ENCODE data around the gene GOLGA6L7. TPM values are rescaled to one million over a fixed set of nuclear protein-coding genes. Genes with fewer than 3 reads are reported as not detected.
"Not testable (repeated sequence)": the region's sequence is repeated elsewhere in the genome, so short reads cannot be mapped to it uniquely, and the experiment has no call there.

Gene GOLGA6L7
- total RNA-seq, 2 experiments from 2014 or later, result not detected

DNA sequence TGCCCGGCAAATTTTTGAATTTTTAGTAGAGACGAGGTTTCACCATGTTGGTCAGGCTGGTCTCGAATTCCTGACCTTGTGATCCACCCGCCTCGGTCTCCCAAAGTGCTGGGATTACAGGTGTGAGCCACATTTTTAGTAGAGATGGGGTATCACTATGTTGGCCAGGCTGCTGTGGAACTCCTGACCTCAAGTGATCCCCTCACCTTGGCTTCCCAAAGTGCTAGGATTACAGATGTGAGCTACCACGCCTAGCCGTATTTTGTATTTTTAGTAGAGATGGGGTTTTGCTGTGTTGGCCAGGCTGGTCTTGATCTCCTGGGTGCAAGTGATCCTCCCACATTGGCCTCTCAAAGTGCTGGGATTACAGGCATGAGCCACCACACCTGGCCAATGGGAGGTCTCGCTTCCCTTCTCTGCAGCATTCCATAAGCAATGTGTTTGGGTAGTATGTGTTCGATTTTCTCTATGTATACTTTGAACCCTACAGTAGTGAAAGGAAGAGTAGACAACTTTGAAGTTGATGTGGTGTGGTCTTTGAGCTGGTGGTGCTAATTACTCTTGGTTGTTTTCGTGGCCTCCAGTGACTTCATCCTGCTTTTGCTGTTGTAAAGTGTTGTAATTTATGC lies 13.4 kb downstream of the GOLGA6L7 start:
- DNase-seq; POLR2A ChIA-PET; H3K9me3 Mint-ChIP-seq (ENCODE audit: insufficient read depth); H3K27me3 Mint-ChIP-seq (ENCODE audit: low read depth); ATAC-seq; H3K27ac Mint-ChIP-seq; H3K4me3 Mint-ChIP-seq; H3K36me3 Mint-ChIP-seq (ENCODE audit: low read depth); CTCF ChIA-PET: not testable (repeated sequence)
- peaks cover 17% of the 10 kb centered on the region for H3K4me1 Mint-ChIP-seq (ENCODE audit: low read depth)

DNA sequence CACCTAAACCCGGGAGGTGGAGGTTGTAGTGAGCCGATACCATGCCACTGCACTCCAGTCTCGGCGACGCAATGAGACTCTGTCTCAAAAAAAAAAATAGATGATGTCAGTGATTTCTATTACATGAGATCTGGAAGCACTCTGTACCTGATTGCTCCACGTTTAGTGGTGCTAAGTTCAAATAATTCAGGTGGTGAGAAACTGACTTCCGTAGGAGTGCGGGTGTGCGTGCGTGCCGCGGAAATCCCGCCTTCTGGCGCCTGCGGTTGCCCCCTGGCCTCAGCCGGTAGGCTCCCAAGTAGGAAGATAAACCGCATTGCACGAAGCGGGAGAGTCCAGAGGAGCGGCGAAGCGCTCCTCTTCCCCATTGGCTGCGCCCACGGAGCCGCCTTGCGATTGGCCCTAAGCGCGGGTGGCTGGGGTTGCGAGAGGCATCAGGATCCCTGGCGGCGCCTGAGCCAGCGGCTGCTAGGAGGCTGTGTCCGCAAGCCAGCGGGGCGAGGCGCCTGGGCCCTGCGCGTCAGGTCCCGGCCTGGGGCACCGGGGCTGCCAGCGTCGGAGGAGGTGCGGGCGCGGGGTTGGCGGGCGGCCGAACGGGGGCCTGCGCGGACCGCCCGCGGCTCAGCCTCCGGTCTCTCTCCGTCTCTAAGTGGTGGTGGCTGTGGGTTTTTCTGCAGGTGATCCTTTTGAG lies 16.4 kb downstream of the GOLGA6L7 start:
- CTCF ChIA-PET; H3K36me3 Mint-ChIP-seq (ENCODE audit: low read depth); H3K9me3 Mint-ChIP-seq (ENCODE audit: insufficient read depth); H3K27me3 Mint-ChIP-seq (ENCODE audit: low read depth); POLR2A ChIA-PET: not testable (repeated sequence)
- Mint-ChIP-seq H3K27ac (peak overlapping the region; percentile 75), H3K4me1 (ENCODE audit: low read depth) (peaks cover 17% of the 10 kb centered on the region), H3K4me3 (peak overlapping the region; percentile 80)
- peak; percentile 70 for DNase-seq
- peak; percentile 97 for ATAC-seq

DNA sequence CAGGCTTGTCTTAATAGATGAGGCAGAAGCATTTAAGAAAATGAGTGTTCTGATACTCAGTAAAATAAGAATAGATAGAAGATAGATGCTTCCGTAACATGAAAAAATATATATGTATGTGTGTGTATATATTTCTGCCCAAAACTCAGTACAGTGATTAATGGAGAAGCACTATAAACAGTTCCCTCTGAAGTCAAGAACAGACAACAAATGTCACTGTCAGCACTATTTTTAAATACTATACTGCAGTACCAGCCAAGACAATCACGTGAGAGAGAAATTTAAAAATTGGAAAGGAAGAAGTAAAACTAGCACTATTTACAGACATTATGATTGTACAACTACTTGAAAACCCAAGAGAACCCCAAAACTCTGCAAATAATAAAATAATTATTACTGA lies 27.0 kb downstream of the GOLGA6L7 start:
- POLR2A ChIA-PET; H3K27me3 Mint-ChIP-seq (ENCODE audit: low read depth); ATAC-seq; CTCF ChIA-PET; H3K27ac Mint-ChIP-seq; H3K9me3 Mint-ChIP-seq (ENCODE audit: insufficient read depth); H3K4me3 Mint-ChIP-seq; H3K36me3 Mint-ChIP-seq (ENCODE audit: low read depth); DNase-seq: not testable (repeated sequence)
- H3K4me1 Mint-ChIP-seq (ENCODE audit: low read depth), result peaks cover 16% of the 10 kb centered on the region

DNA sequence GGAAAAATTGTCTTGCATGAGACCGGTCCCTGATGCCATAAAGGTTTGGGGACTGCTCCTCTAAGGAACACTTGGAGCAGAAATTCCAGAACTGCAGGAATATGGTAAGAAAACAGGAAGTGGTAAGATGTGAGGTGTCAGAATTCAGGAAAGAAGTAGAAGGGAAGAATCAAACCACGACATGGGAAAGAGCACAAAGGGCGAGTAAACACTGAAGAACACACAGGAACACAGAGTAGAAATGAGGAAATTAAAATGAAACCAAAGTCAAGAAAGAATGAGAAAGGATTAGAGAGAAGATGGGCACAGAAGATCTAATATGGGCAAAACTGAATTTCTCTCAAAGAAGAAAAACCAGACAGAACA lies 28.5 kb downstream of the GOLGA6L7 start:
- H3K27me3 Mint-ChIP-seq (ENCODE audit: low read depth); H3K4me3 Mint-ChIP-seq; H3K9me3 Mint-ChIP-seq (ENCODE audit: insufficient read depth); POLR2A ChIA-PET; H3K27ac Mint-ChIP-seq; ATAC-seq; DNase-seq; H3K36me3 Mint-ChIP-seq (ENCODE audit: low read depth); CTCF ChIA-PET: not testable (repeated sequence)
- peaks cover 16% of the 10 kb centered on the region for H3K4me1 Mint-ChIP-seq (ENCODE audit: low read depth)

DNA sequence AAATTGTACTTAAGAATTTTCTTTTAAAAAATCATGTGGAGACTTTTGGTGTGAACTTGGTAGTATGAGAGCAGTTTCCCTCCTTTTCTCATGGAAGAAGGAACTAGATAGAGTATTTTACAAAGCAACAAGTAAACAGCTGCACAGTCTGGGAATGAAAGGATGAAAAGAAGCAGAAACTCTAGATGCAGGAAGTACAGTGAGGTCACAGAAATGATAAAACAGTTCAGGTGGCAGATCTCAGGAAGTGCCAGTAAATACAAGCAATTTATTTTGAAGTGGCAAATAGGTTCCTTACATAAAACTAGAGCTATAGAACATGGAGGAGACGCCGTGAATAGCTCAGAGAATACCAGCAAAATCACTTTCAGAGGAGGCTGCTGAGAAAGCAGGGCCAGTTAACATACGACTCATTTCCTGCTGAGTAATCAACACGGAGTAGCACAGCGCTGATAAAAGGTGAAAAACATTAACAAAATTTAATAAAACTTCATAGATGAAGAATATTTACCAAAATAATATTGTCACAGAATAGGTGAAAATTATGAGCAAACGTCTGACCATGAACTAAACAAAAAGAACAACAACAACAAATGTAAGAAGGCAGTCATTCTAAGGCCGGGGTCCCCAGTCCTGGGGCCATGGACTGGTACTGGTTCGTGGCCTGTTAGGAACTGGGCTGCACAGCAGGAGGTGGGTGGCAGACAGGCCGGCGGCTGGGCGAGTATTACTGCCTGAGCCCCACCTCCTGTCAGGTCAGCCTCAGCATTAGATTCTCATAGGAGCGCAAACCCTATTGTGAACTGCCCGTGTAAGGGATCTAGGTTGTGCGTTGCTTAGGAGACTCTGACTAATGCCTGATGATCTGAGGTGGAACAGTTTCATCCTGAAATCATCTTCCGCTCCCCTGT lies 29.2 kb downstream of the GOLGA6L7 start:
- H3K36me3 Mint-ChIP-seq (ENCODE audit: low read depth); CTCF ChIA-PET; H3K27me3 Mint-ChIP-seq (ENCODE audit: low read depth); POLR2A ChIA-PET; H3K9me3 Mint-ChIP-seq (ENCODE audit: insufficient read depth): not testable (repeated sequence)
- peak; percentile 26 for DNase-seq
- ATAC-seq, result peak; percentile 76
- Mint-ChIP-seq H3K4me1 (ENCODE audit: low read depth) (peaks cover 16% of the 10 kb centered on the region), H3K4me3 (peak overlapping the region; percentile 51), H3K27ac (peak overlapping the region; percentile 76)

DNA sequence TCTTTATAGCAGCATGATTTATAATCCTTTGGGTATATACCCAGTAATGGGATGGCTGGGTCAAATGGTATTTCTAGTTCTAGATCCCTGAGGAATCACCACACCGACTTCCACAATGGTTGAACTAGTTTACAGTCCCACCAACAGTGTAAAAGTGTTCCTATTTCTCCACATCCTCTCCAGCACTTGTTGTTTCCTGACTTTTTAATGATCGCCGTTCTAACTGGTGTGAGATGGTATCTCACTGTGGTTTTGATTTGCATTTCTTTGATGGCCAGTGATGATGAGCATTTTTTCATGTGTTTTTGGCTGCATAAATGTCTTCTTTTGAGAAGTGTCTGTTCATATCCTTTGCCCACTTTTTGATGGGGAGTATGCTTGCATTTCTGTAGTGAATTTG lies 30.3 kb downstream of the GOLGA6L7 start:
- H3K27me3 Mint-ChIP-seq (ENCODE audit: low read depth); H3K9me3 Mint-ChIP-seq (ENCODE audit: insufficient read depth); POLR2A ChIA-PET; ATAC-seq; CTCF ChIA-PET; H3K27ac Mint-ChIP-seq; DNase-seq; H3K4me3 Mint-ChIP-seq; H3K36me3 Mint-ChIP-seq (ENCODE audit: low read depth): not testable (repeated sequence)
- H3K4me1 Mint-ChIP-seq (ENCODE audit: low read depth), result peaks cover 25% of the 10 kb centered on the region

DNA sequence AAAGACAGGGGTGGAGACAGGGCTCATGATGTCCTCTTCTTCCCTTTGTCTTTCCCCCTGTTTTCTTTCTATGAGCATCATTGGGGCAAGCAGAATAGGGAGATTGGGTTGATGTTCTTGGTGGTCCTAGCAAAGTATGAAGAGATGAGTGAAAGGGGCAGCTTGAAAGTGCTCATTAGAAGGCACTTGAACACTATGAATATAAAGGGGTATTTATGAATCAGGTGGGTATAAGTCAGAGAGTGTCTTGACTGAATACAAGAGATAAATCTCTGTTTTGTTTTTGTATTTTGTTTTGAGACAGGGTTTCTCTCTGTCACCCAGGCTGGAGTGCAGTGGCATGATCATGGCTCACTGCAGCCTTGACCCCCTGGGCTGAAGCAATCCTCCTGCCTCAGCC lies 34.4 kb downstream of the GOLGA6L7 start:
- POLR2A ChIA-PET, ATAC-seq, CTCF ChIA-PET: not testable (repeated sequence)

DNA sequence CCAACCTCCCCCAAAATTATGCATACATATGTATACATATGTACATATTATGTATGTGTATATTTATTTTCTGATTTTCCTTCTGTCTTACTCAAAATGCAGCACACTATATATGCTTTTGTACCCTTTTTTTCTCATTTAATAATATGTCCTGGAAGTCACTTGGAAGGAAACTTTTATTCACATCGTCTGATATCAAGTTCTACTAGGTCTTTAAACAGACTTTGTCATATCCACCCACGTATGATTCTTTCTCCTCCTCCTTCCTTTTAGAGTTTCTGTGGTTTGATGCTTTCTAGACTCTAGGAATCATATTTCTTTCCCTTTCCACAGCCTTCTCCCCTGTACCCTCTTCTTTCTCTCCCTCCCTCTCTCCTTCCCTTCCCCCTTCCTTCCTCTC lies 35.1 kb downstream of the GOLGA6L7 start:
- H3K36me3 Mint-ChIP-seq (ENCODE audit: low read depth); DNase-seq; H3K27ac Mint-ChIP-seq; H3K9me3 Mint-ChIP-seq (ENCODE audit: insufficient read depth); H3K27me3 Mint-ChIP-seq (ENCODE audit: low read depth); ATAC-seq; CTCF ChIA-PET; POLR2A ChIA-PET; H3K4me3 Mint-ChIP-seq: not testable (repeated sequence)
- peaks cover 15% of the 10 kb centered on the region for H3K4me1 Mint-ChIP-seq (ENCODE audit: low read depth)

More for the DNA sequence above, 34.4 kb downstream of the GOLGA6L7 start:
- not testable (repeated sequence) for H3K27ac Mint-ChIP-seq; H3K36me3 Mint-ChIP-seq (ENCODE audit: low read depth); H3K27me3 Mint-ChIP-seq (ENCODE audit: low read depth); DNase-seq; H3K9me3 Mint-ChIP-seq (ENCODE audit: insufficient read depth); H3K4me3 Mint-ChIP-seq
- peaks cover 20% of the 10 kb centered on the region for H3K4me1 Mint-ChIP-seq (ENCODE audit: low read depth)

DNA sequence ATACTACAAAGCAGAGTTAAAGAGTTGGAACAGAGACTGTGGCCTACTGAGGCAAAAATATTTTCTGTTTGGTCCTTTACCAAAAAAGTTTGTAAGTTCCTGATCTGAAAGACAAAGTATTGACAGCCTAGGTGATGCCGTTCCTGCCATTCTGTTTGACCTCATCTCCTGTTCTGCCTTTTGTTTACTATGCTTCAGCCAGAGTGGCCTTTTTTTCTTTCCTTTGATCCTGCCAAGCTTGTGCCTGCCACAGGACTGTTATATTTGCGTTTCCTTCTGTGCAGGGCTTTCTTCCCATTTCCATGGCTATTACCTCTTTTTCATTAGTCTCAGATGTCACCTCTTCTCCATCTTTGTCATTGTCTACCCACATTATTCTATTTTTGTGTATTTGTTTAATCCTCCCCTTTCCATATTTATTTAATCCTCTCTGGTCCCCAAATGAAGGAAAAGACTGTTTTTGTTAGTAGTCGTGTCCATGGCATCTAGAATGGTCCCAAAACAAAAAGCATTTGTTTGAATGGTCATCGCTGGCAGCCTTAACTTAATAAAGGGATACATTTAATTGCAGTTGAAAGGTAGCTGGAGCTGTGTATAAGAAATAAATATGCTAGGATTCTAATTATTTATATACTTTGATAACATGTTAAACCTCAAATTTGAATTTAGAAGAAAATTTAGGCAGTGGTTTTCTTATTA lies 36.4 kb downstream of the GOLGA6L7 start:
- POLR2A ChIA-PET; DNase-seq; H3K4me3 Mint-ChIP-seq; H3K27me3 Mint-ChIP-seq (ENCODE audit: low read depth); H3K9me3 Mint-ChIP-seq (ENCODE audit: insufficient read depth); H3K36me3 Mint-ChIP-seq (ENCODE audit: low read depth); ATAC-seq; CTCF ChIA-PET; H3K27ac Mint-ChIP-seq: not testable (repeated sequence)
- peaks cover 13% of the 10 kb centered on the region for H3K4me1 Mint-ChIP-seq (ENCODE audit: low read depth)

DNA sequence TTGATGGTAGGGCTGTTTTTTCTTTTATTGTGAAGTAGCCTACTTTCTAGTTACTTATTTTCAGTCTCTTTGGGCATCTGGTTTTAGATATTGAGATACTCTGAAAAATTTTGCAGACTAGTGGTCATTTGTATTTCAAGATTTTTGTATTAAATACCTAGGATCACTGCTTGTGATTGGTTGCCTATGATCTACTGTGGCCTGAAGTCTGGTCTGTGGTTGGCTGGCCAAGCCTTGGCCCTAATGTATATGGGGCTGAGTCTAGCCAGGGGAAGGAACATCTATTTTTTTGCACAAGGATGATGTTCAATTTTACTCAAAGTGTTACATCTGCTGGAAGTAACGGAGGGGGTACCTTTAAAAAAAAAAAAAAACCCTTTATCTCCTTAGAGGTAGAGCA lies 38.0 kb downstream of the GOLGA6L7 start:
- H3K27me3 Mint-ChIP-seq (ENCODE audit: low read depth); H3K27ac Mint-ChIP-seq; POLR2A ChIA-PET; H3K36me3 Mint-ChIP-seq (ENCODE audit: low read depth); H3K9me3 Mint-ChIP-seq (ENCODE audit: insufficient read depth); ATAC-seq; H3K4me3 Mint-ChIP-seq; CTCF ChIA-PET; DNase-seq: not testable (repeated sequence)
- peaks cover 13% of the 10 kb centered on the region for H3K4me1 Mint-ChIP-seq (ENCODE audit: low read depth)

DNA sequence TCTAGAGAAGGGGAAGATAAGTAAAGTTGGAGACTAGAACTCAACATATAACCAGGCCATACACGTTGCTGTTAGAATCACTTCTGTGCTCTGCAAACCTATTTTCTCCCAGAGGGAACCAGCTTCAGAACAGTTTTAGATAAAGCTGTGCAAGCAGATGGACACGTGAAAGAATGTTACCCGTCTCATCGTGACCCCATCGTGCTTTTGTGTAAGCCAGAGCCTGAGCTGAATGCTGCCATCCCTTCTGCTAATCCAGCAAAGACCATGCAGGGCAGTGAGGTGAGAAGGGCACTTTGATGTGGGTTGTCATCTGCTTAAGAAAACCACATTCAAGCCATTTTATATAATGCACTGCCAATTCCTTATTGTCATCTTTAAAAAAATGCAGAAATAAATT lies 40.3 kb downstream of the GOLGA6L7 start:
- POLR2A ChIA-PET; H3K27ac Mint-ChIP-seq; H3K4me1 Mint-ChIP-seq (ENCODE audit: low read depth); H3K9me3 Mint-ChIP-seq (ENCODE audit: insufficient read depth); H3K4me3 Mint-ChIP-seq; H3K36me3 Mint-ChIP-seq (ENCODE audit: low read depth); DNase-seq; ATAC-seq; CTCF ChIA-PET: not testable (repeated sequence)
- H3K27me3 Mint-ChIP-seq (ENCODE audit: low read depth), result peaks cover 12% of the 10 kb centered on the region

DNA sequence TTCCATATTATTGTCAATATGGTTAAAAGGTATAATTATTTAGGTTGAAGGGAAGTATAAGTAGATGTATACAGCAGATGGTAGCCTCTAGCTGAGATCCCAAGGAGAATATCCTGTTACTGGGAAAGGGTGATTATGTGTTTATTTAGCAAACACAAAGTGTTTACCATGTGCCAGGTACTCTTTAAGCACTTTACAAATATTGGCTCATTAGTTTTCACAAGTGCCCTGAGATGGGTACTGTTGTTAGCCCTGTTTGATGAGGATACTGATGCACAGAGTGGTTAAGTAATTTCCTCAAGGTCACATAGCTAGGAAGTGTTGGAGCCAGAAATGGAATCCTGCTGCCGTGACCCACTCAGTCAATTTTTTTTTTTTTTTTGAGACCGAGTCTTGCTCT lies 48.1 kb downstream of the GOLGA6L7 start:
- H3K36me3 Mint-ChIP-seq (ENCODE audit: low read depth); H3K27ac Mint-ChIP-seq; POLR2A ChIA-PET; H3K4me1 Mint-ChIP-seq (ENCODE audit: low read depth); ATAC-seq; H3K9me3 Mint-ChIP-seq (ENCODE audit: insufficient read depth); H3K4me3 Mint-ChIP-seq; CTCF ChIA-PET; DNase-seq: not testable (repeated sequence)
- H3K27me3 Mint-ChIP-seq (ENCODE audit: low read depth), result peaks cover 15% of the 10 kb centered on the region
